H1 (cell line): ENCODE results near the gene OLFM2. TPM values are rescaled to one million over a fixed set of nuclear protein-coding genes. Genes with fewer than 3 reads are reported as not detected.

Experiments
- CHD1 ChIP-seq: IDR thresholded peaks from 2 replicates; pipeline ENCODE4 v1.6.1; 2012; ENCODE audit warnings: low read depth, low read length, improper control_type of control experiment
- HDAC2 ChIP-seq, 2 experiments: fragments of 300-600 bp in 1 of 2; sonication (generic) in 1 of 2; IDR thresholded peaks; 2 replicates each; pipeline ENCODE4 v1.6.1; 2011 to 2012; ENCODE audit warnings: low read depth in 2 of 2, low read length in 2 of 2, mild to moderate bottlenecking in 2 of 2, moderate library complexity in 2 of 2, borderline replicate concordance in 1 of 2, inconsistent platforms in 1 of 2
- KDM1A ChIP-seq: fragments of 200-600, 300-600 bp; sonication (generic); IDR thresholded peaks from 2 replicates; pipeline ENCODE4 v1.7.1; 2016; ENCODE audit warnings: mild to moderate bottlenecking, low read length, borderline replicate concordance
- MAFK ChIP-seq: IDR thresholded peaks from 2 replicates; pipeline ENCODE4 v1.6.1; 2012; ENCODE audit warnings: low read depth, mild to moderate bottlenecking, improper control_type of control experiment, low read length
- RAD21 ChIP-seq, 2 experiments: IDR thresholded peaks in 1 of 2; conservative IDR thresholded peaks in 1 of 2; 2 replicates each; pipeline ENCODE4 v1.6.1; 2011; ENCODE audit warnings: low read depth in 2 of 2, low read length in 2 of 2, improper control_type of control experiment in 1 of 2, inconsistent platforms in 1 of 2, mild to moderate bottlenecking in 1 of 2, moderate library complexity in 1 of 2
- SIX5 ChIP-seq: IDR thresholded peaks from 2 replicates; pipeline ENCODE4 v1.6.1; 2011; ENCODE audit warnings: mild to moderate bottlenecking, low read depth, low read length
- ZNF274 ChIP-seq: IDR thresholded peaks from 2 replicates; pipeline ENCODE4 v1.7.0; 2012; ENCODE audit warnings: low read length, borderline replicate concordance; ENCODE audit errors: extremely low read depth
- polyA plus RNA-seq, 7 experiments: library from polyadenylated mRNA; depleted of rRNA in 3 of 7; stranded (reverse) in 5 of 7; unstranded in 2 of 7; fragments of >200 nt in 5 of 7; fragments of 200-250 nt in 2 of 7; gene quantifications; 1 replicate in 5 of 7; 2 replicates in 1 of 7; 4 replicates in 1 of 7; pipeline versions ENCODE4 v1.2.1 to v1.2.3, GENCODE V29; 2011 to 2013; ENCODE audit warnings: missing spikeins in 2 of 7, mixed read lengths in 2 of 7
- total RNA-seq: library from RNA; stranded (reverse); fragmentation: NEBNext Ultra II Directional; extraction: Animal tissue kit (Norgen Biotek cat#: 25700); gene quantifications from 2 replicates; pipeline ENCODE4 v1.2.1, GENCODE V29; 2021
- TF ChIP-seq, protein P1 (sequence below): fragments of 300-600 bp; sonication (generic); IDR thresholded peaks from 2 replicates; pipeline ENCODE4 v1.7.1; 2012; ENCODE audit warnings: low read length, moderate library complexity, mild to moderate bottlenecking, inconsistent platforms; ENCODE audit not compliant: insufficient replicate concordance
- TF ChIP-seq, protein P2 (sequence below): IDR thresholded peaks from 2 replicates; pipeline ENCODE4 v1.6.1; 2011; ENCODE audit warnings: low read length, improper control_type of control experiment

OLFM2 gene
- total and polyA plus RNA-seq, 2 of the 8 experiments (the other 6 are each of a cell fraction or from before 2014, with no cell fraction given): 68.2 to 151 TPM

DNA sequence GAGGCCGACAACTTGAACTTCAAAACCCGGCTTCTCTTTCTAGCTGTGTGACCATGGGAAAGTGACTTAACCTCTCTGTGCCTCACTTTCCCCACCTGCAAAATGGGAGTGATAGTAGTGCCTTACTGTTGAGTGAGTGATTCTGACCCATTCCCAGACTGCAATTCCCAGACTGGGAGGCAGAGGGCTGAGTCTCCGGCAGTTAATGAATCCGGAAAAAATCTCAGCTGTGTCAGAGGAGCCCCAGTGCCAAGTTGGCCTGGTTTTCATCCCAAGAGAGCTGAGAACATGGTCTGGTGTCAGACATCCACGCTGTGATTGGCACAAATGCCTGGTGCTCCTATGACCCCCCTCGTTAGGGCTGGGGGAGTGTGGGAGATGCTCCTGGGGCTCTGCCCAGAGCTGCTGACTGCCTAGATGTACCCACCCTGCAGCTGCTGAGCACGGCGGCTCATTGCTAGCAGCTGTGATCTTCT lies 51.2 kb downstream of the OLFM2 start (continued):
- TF ChIP-seq, protein P1, sequence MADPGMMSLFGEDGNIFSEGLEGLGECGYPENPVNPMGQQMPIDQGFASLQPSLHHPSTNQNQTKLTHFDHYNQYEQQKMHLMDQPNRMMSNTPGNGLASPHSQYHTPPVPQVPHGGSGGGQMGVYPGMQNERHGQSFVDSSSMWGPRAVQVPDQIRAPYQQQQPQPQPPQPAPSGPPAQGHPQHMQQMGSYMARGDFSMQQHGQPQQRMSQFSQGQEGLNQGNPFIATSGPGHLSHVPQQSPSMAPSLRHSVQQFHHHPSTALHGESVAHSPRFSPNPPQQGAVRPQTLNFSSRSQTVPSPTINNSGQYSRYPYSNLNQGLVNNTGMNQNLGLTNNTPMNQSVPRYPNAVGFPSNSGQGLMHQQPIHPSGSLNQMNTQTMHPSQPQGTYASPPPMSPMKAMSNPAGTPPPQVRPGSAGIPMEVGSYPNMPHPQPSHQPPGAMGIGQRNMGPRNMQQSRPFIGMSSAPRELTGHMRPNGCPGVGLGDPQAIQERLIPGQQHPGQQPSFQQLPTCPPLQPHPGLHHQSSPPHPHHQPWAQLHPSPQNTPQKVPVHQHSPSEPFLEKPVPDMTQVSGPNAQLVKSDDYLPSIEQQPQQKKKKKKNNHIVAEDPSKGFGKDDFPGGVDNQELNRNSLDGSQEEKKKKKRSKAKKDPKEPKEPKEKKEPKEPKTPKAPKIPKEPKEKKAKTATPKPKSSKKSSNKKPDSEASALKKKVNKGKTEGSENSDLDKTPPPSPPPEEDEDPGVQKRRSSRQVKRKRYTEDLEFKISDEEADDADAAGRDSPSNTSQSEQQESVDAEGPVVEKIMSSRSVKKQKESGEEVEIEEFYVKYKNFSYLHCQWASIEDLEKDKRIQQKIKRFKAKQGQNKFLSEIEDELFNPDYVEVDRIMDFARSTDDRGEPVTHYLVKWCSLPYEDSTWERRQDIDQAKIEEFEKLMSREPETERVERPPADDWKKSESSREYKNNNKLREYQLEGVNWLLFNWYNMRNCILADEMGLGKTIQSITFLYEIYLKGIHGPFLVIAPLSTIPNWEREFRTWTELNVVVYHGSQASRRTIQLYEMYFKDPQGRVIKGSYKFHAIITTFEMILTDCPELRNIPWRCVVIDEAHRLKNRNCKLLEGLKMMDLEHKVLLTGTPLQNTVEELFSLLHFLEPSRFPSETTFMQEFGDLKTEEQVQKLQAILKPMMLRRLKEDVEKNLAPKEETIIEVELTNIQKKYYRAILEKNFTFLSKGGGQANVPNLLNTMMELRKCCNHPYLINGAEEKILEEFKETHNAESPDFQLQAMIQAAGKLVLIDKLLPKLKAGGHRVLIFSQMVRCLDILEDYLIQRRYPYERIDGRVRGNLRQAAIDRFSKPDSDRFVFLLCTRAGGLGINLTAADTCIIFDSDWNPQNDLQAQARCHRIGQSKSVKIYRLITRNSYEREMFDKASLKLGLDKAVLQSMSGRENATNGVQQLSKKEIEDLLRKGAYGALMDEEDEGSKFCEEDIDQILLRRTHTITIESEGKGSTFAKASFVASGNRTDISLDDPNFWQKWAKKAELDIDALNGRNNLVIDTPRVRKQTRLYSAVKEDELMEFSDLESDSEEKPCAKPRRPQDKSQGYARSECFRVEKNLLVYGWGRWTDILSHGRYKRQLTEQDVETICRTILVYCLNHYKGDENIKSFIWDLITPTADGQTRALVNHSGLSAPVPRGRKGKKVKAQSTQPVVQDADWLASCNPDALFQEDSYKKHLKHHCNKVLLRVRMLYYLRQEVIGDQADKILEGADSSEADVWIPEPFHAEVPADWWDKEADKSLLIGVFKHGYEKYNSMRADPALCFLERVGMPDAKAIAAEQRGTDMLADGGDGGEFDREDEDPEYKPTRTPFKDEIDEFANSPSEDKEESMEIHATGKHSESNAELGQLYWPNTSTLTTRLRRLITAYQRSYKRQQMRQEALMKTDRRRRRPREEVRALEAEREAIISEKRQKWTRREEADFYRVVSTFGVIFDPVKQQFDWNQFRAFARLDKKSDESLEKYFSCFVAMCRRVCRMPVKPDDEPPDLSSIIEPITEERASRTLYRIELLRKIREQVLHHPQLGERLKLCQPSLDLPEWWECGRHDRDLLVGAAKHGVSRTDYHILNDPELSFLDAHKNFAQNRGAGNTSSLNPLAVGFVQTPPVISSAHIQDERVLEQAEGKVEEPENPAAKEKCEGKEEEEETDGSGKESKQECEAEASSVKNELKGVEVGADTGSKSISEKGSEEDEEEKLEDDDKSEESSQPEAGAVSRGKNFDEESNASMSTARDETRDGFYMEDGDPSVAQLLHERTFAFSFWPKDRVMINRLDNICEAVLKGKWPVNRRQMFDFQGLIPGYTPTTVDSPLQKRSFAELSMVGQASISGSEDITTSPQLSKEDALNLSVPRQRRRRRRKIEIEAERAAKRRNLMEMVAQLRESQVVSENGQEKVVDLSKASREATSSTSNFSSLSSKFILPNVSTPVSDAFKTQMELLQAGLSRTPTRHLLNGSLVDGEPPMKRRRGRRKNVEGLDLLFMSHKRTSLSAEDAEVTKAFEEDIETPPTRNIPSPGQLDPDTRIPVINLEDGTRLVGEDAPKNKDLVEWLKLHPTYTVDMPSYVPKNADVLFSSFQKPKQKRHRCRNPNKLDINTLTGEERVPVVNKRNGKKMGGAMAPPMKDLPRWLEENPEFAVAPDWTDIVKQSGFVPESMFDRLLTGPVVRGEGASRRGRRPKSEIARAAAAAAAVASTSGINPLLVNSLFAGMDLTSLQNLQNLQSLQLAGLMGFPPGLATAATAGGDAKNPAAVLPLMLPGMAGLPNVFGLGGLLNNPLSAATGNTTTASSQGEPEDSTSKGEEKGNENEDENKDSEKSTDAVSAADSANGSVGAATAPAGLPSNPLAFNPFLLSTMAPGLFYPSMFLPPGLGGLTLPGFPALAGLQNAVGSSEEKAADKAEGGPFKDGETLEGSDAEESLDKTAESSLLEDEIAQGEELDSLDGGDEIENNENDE: no peak
- TF ChIP-seq MAFK: no peak
- TF ChIP-seq HDAC2 (IDR thresholded peaks at IDR 0.05; ENCODE audit: borderline replicate concordance in 1 of 2, low read depth in 2 of 2, low read length in 2 of 2): peak in 1 of 2 experiments; percentile 83; a peak in 1 of 4 replicates
- peak in 1 of 2 experiments; percentile 36; a peak in 1 of 4 replicates for TF ChIP-seq RAD21 (IDR thresholded peaks at IDR 0.05 in 1 of 2, conservative IDR thresholded peaks at IDR 0.05 in 1 of 2; ENCODE audit: low read depth in 2 of 2, low read length in 2 of 2)
- no peak for TF ChIP-seq SIX5
- TF ChIP-seq KDM1A: peak; percentile 94
- TF ChIP-seq ZNF274: no peak
- no peak for TF ChIP-seq CHD1
- TF ChIP-seq, protein P2, sequence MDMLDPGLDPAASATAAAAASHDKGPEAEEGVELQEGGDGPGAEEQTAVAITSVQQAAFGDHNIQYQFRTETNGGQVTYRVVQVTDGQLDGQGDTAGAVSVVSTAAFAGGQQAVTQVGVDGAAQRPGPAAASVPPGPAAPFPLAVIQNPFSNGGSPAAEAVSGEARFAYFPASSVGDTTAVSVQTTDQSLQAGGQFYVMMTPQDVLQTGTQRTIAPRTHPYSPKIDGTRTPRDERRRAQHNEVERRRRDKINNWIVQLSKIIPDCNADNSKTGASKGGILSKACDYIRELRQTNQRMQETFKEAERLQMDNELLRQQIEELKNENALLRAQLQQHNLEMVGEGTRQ: no peak
